Activated CD4-positive, alpha-beta T cell treated with anti-CD3 and anti-CD28 coated beads, Interleukin-2, amount 50 U/mL, for 24 hours (primary cell): Measurements from ENCODE around the gene ANKRD31.

Experiments
- DNase-seq, 2 donors: peaks; one replicate each; pipeline ENCODE4 v3.0.0-alpha.2; 2020; ENCODE audit warnings: low read depth in 1 of 2, low spot score in 1 of 2

ANKRD31 gene

DNA sequence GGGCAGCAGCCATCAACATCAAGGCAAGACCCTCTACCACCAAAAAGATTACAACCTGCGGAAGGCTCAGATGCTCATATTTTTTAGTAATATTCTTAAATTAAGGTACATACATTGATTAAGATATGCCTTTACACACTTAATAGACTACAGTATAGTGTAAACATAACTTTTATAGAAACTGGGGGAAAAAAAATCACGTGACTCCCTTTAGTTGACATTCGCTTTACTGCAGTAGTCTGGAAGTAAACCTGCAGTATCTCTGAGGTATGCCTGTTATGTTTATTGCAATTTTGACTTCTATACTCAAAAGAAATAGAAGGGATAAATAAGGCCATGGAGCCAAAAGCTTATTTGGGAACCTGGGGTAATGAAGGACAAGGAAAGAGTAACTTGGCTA, 169.2 kb downstream of the ANKRD31 start:
- no peak for DNase-seq

DNA sequence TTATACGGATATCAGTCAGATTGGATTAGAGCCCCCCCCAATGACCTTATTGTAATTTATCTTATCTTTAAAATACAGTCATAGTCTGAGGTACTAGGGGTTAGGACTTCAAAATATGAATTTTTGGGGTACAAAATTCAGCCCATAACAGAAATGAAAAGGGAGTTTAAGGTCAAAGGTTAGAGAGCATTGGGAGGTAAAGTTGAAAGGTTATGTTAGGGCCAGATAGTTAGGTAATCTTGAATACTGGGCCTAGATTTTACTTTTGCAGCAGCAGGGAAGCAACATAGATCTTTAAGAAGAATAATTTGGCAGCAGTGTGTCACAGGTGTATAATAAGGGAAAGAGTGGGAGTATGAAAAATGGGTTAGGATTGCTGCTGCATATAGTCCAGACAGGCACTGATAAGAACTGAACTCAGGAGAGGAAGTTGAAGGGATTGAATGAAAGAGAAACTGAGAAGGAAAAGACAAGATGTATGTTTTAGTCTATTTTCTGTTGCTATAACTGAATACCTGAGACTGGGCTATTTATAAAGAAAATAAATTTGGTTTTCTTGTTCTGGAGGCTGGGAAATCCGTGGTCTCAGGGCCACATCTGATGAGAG, 173.7 kb downstream of the ANKRD31 start:
- no peak for DNase-seq

- no peak for DNase-seq
Observed at GRCh38 chr5:75059912-75060545, 176.6 kb downstream of the ANKRD31 start.

DNA sequence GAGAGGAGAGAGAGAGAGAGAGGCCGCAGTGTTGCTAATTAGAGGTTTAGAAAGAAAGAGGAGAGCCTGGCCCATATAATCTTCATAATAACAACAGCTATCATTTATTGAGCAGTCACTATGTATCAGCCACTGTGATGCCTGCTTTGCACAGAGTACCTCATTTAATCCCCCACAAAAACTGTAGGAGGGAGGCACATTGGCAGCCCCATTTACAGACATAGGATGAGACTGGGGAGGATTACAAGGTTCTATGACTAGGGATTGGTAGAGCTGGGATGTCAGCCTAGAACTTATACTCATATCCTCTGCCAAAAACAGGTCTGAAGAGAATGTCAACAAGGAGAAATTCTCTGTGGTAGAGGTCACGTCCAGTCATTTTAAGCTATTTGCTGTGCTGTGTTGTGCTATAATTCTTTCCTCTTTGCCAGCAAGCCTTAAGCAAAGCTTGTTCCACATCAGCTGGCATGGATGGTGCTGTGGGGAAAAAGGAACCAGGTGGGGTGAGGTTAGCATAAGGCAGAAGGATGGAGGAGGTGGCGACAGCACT, 177.6 kb downstream of the ANKRD31 start:
- DNase-seq = no peak

GRCh38 chr5:75057561-75057960, 179.1 kb downstream of the ANKRD31 start:
- DNase-seq = no peak

DNA sequence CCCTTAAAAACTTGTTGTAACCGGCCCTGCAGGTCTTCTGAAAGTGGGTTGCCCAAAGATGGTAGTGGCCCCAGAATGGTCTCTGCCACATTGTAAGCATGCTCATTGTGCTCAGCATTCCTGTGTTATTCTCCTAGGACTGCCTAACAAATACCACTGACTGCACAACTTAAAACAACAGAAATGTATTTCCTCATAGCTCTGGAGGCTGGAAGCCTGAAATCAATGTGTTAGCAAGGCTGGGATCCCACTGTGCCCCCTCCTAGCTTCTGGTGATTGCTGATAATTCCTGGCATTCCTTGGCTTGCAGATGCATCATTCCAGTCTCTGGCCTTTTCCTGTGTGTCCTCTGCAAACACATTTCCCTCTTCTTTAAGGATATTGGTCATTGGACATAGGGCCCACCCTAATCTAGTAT, 180.9 kb downstream of the ANKRD31 start:
- no peak for DNase-seq

DNA sequence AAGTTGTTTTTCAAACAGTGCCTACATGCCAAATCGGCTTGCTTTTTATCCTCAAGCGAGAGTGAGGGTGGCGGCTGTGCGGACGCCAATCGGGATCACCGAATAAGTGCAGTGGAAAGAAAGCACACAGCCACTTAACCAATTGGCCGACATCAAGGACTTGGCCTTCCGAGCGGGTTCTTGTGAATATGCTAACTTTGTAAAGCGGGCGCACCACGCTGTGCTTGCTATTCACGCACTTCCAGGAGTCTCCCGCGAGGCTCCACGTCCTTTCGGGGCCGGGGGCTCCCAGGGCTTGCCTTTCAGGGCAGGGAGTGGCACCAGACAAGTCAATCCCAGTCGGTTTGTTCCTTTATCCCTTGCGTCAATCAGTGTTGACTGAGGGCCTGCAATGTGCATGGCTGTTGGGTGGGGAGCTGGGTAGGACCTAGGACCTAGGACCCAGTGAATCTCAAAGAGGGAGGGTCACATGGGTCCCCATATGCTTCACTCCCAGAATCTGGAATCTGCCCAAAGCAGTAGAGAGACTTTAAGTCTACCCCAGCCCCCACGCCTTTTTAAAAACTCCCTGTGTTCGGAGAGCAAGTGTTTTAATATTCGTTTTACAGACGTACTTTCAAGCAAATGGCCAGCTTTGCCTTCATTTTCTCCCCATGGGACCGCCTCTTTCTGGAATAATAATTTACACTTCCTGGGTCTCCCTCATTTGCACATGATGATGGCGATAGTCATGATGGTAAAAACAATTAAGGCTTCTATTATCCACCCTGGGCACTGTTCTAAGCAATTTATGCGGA, 182.3 kb downstream of the ANKRD31 start:
- no peak for DNase-seq

DNA sequence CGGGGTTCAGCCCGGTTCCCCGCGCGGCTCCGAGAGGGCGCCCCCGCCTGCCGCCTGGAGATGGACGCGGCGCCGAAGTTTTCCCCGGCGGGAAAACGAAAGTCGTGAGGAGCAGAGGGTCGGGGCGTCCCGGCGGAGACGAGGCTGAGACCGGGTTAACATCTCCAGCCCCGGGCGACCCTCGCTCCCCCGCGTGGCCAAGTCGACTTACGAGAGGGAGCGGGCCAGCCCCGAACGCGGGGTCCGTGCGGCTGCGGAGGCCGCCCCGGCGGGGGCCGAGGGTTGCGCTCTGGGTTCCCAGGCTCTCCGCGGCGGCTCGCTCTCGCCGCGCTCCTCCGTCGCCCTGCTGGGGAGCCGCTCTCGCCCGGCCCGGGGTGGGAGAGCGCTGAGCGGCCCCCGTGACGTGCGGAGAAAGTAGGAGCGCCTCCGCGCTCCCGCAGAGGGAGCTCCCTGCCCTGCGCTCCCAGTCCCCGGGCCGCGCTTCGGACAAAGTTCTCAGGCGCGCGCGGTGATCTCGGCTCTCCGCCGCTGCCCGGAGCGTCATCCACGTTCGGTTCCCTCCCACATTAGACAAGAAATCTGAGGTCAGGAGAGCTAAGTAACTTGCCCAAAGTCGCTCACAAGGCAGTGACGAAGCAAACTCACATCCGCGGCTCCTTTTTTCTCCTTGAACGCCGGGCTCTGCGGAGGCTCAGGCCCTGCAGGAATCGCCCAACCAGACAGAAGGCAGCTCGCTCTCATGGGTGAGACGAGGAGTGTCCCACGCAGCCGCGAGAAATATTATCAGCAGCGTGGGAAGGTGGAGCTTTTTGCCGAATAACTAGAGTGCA, 183.2 kb downstream of the ANKRD31 start:
- peak; percentile 30 to 36 for DNase-seq

DNA sequence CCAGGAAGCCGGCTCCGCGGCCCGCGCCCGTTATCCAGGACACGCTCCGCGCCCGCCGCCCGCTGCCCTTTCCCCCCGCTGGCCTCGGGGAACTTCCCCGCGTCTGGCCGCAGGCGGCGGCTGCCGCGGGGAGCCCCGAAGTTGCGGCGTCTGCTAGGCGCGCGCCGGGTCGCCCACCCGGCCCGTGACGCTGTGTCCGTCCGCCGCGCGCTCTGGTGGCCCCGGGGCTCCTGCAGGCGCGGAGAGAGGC, 183.7 kb downstream of the ANKRD31 start:
- DNase-seq = peak in 1 of 2 donors; percentile 8

DNA sequence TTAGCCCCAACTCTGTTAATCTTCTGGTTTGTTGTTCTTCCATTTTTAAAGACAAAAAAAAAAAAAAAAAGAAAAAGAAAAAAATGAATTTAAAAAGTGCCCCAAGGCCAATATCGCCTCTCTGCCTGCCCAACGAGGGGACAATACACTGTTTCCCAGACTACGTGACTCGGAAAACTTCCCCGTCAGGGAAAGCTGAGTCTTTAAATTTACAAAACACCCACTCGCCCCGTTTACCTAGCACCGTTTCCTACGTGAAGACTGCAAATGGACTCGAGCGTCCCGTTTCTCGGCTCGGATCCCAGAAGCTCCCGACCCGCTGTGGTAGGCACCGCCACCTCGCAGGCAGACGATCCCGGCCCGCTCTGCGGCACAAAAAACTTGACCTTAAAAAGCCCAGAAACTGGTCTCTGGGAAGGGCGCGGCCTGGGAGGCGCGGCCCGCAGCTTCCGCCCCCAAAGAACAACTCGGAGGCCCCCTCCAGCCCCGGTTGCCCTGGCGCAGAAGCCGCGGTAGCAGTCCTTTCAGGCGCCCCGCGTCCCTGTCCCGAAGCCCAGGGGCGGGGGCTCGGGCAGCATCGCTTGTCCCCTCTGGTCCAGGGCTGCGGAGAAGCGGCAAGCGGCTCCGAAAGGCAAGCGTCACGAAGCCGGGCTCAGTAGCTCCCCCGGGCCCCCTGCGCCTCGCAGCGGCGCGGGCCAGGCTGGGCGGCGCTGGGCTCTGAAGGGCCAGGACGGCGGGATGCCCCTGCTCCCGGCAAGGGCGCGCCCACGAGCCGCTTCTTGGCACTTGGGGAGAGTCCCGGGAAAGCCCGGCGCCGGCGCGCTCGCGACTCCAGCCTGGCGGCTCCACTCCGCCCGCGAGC, 184.3 kb downstream of the ANKRD31 start, which contains the start of gene GCNT4:
GCNT4 (minus strand) TSS at position 367 of the 862 bp plus-strand sequence. CDS start 22,521 bp downstream, outside the sequence.
- DNase-seq = peak in 1 of 2 donors; percentile 29

DNA sequence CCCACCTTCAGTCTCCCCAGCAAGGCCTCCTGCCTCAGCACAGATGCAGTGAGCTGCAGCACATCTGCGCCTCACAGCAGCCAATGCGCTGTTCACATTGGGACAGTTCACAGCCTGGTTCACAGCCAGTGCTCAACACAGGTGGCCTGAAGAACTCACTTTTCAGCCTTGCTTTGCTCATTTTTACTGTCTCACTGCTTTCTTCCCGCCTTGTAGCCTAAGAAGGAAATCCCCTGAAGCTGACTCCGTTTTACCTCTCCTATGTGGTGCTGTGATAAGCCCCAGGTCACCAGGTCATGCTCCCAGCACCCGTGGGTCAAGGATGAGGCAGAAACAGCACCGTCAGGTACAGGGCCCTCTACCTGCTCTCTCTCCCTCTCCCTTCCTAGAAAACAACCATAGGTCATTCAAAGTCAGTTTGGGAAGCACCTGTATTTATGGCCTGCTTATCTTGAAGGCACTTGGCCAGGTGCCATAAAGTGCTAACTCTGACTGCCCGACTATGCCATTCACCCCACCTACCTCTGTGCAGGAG, 185.4 kb downstream of the ANKRD31 start:
- DNase-seq = no peak

- no peak for DNase-seq
Observed at GRCh38 chr5:75050415-75050814, 186.3 kb downstream of the ANKRD31 start.

- DNase-seq = peak; percentile 28 to 59
Observed at GRCh38 chr5:75049456-75050351, 187.0 kb downstream of the ANKRD31 start.

DNA sequence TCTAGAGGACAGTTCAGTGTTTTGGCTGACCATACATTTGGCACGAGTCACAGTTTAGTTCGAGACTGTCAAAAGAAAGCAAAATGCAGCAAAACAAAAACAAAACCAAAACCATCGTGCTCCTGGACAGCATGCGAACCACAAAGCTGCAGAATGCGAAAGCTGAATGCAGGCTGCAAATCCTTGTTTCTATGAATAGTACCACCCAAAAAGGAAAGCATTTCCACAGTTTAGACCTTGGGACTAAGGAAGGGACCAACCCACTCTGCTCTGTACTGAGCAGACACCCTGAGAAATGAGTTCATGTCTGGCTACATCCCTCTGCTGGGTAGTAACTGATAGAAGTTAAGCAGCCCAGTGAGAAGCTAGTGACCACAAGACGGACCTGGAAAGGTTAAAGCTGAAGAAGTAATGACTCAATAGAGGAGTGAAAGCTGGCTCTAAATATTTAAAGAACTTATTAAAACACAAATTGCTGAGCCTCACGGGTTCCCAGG, 188.2 kb downstream of the ANKRD31 start:
- DNase-seq = no peak

DNA sequence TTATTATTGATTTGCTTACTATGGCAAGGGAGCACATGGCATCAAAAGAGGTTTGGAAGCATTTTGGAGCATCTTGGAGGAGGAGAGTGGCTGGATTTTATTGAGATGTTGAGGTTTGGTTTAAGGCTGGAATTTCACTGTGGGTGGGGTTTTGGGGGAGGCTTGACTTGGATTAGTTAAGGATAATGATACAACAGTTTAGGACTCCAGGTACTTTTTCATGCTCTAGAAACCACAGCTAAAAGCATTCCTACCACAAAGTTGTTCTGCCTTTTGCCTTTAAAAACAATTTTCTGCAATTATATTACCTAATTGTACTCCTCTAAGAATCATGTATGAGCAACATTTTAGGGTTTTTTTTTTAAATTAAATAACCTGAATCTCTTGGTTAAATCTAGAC, 189.3 kb downstream of the ANKRD31 start:
- DNase-seq = no peak

- DNase-seq = no peak
Observed at GRCh38 chr5:75046366-75047142, 190.1 kb downstream of the ANKRD31 start.

DNA sequence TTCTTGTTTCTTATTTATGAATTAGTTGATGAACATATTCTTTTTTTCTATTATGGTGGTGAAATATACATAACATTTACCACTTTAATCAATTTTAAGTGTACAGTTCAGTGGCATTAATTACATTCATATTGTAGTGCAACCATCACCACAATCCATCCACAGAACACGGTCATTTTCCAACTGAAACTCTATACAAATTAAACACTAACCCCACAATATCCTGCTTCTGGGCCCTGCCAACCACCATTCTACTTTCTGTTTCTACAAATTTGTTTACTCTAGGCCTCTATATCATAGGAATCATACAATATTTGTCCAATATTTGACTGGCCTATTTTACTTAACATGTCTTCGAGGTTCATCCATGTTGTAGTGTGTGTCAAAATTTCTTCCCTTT, 191.6 kb downstream of the ANKRD31 start:
- DNase-seq = no peak

GRCh38 chr5:75044406-75044805, 192.3 kb downstream of the ANKRD31 start:
- DNase-seq = no peak
